ENCODE data around the gene SOAT2.

GRCh38 chr12:53091756-53092155 is 11.5 kb upstream of the SOAT2 start:
- no peak for TF ChIP-seq EZH2 (optimal IDR thresholded peaks at IDR 0.05; ENCODE audit: low read depth, low read length)
- TF ChIP-seq, protein P1, sequence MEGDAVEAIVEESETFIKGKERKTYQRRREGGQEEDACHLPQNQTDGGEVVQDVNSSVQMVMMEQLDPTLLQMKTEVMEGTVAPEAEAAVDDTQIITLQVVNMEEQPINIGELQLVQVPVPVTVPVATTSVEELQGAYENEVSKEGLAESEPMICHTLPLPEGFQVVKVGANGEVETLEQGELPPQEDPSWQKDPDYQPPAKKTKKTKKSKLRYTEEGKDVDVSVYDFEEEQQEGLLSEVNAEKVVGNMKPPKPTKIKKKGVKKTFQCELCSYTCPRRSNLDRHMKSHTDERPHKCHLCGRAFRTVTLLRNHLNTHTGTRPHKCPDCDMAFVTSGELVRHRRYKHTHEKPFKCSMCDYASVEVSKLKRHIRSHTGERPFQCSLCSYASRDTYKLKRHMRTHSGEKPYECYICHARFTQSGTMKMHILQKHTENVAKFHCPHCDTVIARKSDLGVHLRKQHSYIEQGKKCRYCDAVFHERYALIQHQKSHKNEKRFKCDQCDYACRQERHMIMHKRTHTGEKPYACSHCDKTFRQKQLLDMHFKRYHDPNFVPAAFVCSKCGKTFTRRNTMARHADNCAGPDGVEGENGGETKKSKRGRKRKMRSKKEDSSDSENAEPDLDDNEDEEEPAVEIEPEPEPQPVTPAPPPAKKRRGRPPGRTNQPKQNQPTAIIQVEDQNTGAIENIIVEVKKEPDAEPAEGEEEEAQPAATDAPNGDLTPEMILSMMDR (IDR thresholded peaks at IDR 0.05; ENCODE audit: low read length): no peak
